Islet precursor cell (in vitro differentiated cells): ENCODE results near the gene MAP4K3.
A peak's percentile ranks its signal among the peaks of the same experiment; 100 is the strongest.

Experiments used
- DNase-seq: peaks from one replicate; pipeline ENCODE4 v3.0.0-alpha.2; 2018

MAP4K3 gene

GRCh38 chr2:39228413-39229209 is 208.5 kb downstream of the MAP4K3 start:
- DNase-seq = no peak

- peak; percentile 83 for DNase-seq
Observed at GRCh38 chr2:39227628-39228412, 209.3 kb downstream of the MAP4K3 start.

GRCh38 chr2:39225567-39225966 is 211.5 kb downstream of the MAP4K3 start:
- no peak for DNase-seq

- no peak for DNase-seq
Observed at GRCh38 chr2:39223909-39224308, 213.2 kb downstream of the MAP4K3 start.

- DNase-seq = no peak
Observed at GRCh38 chr2:39221459-39221858, 215.6 kb downstream of the MAP4K3 start.

DNA sequence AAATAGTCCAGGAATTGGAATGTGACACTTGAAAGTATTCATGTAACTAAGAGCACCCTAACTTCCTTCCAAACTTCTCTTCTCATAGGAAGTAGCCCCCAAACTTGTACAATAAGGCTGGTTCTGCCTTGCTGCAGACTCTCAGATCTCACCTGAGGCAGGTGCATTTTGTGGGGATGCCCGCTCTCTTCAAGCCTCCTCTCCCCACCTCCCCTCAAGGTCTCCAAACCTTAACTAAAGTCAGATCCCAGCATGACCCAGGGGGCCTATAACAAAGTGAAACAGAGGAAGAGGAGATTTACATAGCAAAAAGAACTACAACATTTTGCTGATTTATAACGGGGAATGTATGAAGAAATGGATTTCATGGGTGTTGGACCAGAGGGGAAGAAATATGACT is 216.9 kb downstream of the MAP4K3 start:
- DNase-seq = no peak

DNA sequence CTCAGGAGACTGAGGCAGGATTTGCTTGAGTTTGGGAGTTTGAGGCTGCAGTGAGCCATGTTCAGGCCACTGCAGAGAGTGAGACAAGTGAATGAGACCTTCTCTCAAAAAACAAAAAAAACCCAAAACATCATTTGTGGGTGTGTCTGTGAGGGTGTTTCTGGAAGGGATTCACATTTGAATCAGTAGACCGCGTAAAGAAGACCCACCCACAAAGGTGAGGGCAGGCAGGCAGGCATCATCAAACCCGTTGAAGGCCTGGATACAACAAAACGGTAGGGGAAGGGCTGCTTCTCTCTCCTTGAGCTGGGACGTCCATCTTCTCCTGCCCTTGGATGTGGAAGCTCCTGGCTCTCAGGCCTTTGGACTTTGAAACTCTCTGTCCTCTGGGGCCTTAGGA is 218.7 kb downstream of the MAP4K3 start:
- no peak for DNase-seq

DNA sequence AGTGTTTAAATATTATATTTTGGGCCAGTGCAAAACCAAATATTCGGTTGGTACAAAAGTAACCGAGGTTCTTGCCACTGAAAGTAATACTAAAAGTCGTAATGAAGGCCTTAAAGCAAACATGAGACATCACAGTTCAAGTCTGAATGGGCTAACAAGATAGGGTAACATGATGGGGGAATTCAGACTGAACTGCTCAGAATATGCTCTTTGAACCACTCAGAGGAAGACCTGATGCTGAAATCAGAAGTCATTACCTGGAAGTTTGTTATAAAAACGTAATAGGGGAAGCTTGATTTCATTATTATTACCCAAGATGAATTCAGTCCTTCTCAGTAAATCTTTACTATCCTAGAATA is 219.9 kb downstream of the MAP4K3 start:
- DNase-seq = no peak

DNA sequence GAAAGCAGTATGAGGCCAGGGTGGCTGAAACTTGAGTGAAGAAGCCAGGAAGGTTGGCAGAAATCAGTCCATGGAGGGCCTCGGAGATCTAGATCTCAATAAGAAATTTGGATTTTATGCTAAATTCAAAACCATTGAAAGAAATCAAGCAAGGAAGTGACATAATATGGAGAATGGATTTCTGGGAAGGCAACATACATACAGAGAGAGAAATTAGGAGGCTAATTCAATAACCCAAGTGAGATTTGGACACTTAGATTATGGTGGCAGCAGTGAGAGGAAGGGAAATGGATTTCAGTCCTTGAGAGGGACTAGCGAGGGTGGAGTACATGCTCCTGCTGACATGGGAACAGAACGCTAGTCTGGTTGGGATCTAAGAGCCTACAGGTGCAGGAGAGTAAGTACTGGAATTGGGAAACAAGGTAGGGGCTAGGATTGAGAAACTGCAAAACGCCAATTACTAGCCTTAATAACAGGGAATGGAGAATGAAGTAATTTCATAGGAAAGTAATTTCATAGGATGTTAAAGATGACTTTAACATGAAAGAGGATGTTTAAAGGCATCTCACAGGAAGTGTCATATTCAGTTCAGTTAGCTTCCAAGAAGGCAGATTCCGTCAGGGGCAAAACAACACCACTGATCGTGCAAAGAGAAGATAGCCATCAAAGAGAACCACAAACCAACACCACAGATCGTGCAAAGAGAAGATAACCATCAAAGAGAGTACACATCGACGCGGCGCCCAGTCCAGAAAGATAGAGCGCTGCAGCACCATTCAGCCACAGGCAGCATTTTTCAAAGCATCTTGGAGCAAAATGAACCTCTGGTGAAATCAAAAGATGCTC is 220.5 kb downstream of the MAP4K3 start:
- DNase-seq = no peak

DNA sequence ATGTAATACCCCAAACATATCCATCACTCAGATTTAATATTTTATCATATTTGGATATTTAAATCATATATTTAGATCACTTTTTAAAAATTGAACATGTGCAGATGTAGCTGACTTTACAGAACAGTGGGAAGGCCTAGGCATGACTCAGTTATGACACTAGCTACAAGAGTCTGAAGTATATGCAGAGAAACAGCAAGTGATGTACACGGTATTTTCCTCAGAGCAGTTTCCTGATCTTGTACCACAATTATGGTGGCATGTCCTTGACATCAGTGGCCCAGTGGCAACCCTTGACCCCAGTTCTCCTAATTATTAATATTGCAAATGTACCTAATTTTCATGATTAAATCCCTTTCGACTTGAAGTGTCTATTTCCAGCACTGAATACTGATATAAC is 221.5 kb downstream of the MAP4K3 start:
- no peak for DNase-seq

GRCh38 chr2:39213015-39213414 is 224.1 kb downstream of the MAP4K3 start:
- no peak for DNase-seq

- no peak for DNase-seq
Observed at GRCh38 chr2:39210846-39211245, 226.2 kb downstream of the MAP4K3 start.

DNA sequence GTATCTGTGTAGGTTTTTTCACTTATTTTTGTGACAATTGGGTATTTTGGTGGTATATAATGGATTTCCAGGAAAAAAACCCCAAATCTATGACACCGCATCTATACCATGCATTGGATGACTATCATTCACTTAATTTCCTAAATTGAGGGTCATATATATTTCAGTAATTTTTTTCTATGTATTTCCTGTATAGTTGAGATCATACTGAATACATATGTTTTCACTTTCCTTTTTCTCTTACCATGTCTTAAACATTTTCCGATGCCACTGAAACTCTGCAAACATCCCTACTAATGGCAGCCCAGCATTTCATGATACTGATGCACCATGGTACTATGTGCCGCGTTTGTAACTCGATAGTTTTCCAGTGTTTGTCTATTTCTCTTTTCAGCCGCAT is 233.7 kb downstream of the MAP4K3 start:
- no peak for DNase-seq

- no peak for DNase-seq
Observed at GRCh38 chr2:39202639-39203369, 234.3 kb downstream of the MAP4K3 start.
